SKM-1 treated with dmso at 0.1 percent for 144 hours (cell line): ENCODE data around the gene TRMT11.
"Not testable (repeated sequence)": the region's sequence is repeated elsewhere in the genome, so short reads cannot be mapped to it uniquely, and the experiment has no call there.

ENCODE experiments used
- DNase-seq: peaks from one replicate; lab custom pipeline; 2025; ENCODE audit not compliant: unreplicated experiment; lab: John Stamatoyannopoulos, UW

The TRMT11 gene

DNA sequence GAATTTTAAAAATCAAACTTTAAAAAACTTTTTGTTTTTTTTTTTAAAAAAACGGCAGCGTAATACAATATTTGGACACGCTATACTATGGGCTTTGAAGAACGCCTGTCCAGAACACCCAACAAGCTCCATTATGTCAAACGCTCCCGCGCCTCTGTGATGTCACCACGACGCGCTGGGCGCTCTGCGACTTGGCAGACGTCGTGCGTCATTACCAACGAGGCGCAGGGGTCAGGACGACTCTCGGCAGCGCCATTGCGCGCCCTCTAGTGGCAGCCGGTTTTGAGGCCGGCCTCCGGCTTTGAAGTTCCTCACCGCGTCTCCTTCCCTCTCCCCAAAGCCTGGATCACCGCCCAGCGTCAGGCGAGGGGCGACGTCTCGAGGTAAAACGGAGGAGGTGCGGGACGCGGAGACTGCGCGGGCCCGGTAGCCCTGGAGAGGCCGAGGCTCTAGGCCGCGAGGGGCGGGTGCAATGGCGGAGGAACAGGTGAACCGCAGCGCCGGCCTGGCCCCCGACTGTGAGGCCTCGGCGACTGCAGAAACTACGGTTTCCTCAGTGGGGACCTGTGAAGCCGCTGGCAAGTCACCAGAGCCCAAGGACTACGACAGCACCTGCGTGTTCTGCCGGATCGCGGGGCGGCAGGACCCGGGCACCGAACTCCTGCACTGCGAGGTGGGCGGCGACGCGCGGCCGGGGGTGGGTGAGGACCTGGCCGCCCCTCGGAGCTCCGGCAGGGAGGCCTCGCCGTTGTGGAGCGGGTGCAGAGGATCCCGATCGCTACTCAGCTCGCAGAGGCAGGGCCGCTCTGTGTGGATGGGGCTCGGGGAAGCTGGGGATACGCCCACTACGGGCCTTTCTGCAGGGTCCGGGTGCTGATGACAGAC, 29.6 kb upstream of the TRMT11 start, which contains the start of gene HINT3:
Gene HINT3 (plus strand): TSS at position 265 of the 885 bp plus-strand sequence. CDS start 208 bp downstream, at position 473.
- peak; percentile 95 for DNase-seq

DNA sequence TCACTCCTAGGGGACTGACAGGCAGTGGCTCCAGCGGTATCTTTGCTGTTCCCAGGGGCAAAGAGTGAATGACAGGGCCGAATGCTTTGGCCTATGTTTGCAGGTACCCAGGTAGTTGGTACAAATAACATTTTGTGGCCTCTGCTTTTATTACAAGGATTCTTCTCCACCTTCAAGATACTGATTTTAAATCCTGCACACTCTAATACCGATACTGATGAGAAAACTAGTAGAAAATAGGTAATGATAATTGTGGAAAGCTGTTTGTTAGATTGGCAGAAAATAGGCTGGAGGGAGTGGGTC, 29.0 kb upstream of the TRMT11 start:
- no peak for DNase-seq

DNA sequence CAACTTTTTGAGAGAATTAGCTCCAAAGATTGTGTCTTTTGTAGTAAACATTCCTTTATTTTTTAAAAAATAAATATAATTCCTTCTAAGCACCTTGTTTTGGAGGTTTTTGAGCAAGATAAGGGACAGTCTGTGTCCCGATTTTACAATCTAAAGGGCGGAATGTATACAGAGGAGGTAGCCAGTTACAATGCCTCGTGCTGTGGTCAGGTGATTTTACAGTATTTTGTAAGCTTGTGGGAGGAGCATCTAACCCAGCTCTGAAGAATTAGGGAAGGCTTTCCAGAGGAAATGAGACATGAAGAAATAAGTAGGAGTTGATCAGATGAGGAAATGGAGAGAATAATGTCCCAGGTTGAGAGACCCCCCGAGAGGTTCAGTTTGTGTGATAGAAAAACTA, 28.5 kb upstream of the TRMT11 start:
- peak; percentile 54 for DNase-seq

GRCh38 chr6:125959041-125959440, 27.3 kb upstream of the TRMT11 start:
- DNase-seq: no peak

DNA sequence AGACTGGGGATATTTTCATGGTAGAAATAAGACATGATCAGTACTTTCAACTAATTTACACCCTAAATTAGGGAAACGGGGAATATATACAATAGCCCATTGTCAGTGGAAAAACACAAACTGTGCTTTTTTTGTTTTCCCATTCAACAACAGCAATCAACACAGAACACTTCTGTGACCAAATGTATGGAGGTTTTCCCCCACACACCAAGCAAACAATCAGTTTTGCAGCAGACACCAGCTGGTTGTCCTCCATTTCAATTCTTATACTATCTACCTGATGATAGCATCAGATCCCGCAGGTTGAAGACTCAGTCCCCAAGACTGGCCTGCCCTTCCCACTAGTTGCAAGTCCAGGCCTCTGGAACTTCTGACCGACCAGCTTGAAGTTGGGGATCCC, 25.2 kb upstream of the TRMT11 start:
- DNase-seq: no peak

DNA sequence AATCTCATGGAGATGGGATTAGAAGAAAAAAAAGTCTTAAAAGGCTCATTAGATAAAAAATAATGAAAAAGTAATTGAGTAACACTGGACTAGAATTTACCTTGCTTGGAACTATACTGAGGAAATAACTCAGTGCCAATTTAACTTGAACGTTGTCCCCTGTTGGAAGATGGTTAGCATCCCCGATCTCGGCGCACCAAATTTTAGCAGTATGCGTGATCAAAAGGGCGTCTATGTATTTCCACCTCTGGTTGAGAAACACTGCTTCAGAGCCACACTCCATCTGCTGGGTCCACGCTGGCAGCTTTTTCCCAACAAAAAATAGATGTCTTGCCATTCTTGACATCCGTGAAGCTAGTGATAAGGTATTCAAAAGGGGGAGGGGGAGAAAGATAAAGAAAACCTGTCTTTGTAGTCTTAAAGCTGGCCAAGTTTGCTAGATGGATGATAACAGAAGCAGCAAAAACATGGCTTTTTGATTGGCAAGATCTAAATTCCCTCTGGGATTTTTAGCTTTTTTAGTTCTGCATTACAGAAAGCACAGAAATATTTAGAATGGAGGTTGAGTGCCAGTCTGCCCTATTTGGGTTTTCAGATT, 23.3 kb upstream of the TRMT11 start:
- DNase-seq: no peak

DNA sequence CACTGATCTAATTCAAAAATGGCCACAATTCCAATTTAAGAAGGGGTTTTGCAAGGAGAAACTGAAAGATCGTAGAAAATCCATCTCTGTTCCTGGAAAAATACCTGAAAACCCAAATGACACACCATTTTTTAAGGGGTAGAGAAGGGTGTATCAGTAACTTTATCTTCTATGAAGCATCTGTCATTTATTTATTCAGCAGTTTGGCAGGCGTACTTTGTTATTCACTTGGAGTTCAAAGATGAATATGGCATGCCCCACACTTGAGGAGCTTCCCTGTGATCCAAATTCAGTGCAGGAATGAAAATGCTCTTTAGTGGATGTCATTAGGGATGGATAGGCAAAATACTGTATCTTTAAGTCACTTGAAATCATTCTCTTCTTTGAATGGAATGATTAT, 22.5 kb upstream of the TRMT11 start:
- no peak for DNase-seq

DNA sequence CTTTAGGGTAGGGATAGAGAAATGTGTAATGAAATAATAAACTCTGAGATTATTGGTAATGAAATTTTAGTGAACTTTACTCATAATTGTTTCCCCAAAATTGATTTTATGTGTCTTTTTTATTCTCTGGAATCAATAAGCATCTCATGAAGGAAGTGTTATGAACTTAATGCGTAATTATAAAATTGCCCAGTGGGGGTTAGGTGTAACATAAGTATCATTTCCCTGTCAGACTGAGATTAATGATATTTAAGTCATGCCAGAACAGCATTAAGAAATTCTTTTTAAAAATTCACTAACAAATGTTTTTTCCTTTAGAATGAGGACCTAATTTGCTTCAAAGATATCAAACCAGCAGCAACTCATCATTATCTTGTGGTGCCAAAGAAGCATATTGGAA, 19.8 kb upstream of the TRMT11 start:
- no peak for DNase-seq

- no peak for DNase-seq
Observed at GRCh38 chr6:125968493-125968892, 17.8 kb upstream of the TRMT11 start.

DNA sequence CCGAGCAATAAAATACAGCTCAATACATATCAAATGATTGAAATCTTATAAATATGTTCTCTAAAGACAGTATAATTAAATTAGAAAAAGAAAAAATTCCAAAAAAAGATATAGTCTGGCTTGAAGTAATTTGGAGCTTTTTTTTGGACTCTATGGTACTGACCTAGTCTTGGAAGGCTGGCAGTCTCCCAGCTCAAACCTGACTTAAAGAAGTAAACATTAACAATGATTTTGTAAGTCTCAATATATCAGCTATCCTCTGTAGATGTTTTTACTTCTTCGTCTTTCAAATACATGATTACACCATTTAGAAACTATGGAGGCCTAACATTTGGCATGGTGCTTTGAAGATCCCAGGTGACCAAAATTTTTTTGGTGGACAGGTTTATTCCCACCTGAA, 15.6 kb upstream of the TRMT11 start:
- DNase-seq: no peak

- not testable (repeated sequence) for DNase-seq
Observed at GRCh38 chr6:125972478-125972877, 13.9 kb upstream of the TRMT11 start.

DNA sequence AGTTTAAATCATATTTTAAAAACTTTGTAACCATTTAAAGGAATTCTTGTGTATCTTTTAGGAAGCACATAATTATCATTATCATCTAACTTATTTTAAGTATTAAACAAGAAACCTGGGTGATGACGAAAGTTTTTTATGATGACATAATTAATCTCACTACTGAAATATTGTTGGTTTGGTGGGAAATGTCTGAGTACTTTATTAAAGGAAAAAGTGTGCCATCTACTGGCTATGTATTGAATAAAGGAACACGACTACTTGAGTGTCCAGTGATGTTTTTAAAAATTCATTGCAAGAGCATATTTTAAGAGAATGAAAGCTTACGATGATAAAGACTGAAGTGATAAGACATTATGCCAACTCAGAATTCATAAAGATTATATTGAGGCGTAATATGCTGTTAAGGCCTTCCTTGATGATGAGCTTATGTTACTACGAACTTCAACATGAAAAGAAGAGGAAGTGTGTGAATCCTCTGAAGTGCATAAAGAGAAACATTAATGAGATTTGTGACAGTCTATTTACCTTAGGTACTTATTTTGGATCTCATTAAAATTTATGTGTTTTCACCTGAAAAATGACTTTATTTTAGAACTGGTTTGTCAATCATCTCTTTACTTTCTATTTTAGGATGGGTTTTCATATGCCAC, 12.0 kb upstream of the TRMT11 start:
- DNase-seq: peak; percentile 37

- DNase-seq: no peak
Observed at GRCh38 chr6:125979101-125979500, 7.2 kb upstream of the TRMT11 start.

GRCh38 chr6:125981571-125982185, 4.7 kb upstream of the TRMT11 start:
- no peak for DNase-seq

DNA sequence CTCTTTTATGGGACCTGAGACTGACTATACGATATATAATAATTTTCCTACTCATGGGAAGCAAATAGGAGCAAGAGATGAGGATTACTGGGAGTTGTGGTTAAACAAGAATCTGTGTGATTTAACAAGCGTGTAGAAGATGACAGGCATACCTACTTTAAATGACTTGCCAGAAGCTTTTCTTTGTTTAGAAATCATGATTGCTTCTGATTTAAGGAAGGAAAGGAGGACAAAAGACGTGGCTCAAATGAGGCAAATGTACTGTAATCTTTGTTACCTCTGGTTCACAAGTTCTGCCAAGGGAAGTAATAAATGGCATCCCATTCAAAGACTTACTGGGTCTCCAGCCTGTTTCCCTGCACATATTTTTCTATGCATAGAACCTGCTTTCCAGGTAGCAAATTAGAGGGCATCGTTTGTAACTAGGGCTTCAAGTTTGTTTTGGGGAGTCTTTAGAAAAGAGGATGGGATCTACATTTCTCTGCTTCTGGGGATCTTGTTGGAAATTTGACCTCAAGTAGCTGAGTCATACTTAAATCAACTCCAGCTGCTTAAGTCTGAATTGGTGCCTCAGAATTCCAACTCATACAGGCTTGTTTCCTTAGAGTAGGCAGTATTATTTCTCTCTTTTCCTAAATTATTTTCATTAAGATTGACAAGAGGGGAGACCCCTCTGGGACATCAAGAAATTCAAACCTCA, 2.9 kb upstream of the TRMT11 start:
- no peak for DNase-seq

DNA sequence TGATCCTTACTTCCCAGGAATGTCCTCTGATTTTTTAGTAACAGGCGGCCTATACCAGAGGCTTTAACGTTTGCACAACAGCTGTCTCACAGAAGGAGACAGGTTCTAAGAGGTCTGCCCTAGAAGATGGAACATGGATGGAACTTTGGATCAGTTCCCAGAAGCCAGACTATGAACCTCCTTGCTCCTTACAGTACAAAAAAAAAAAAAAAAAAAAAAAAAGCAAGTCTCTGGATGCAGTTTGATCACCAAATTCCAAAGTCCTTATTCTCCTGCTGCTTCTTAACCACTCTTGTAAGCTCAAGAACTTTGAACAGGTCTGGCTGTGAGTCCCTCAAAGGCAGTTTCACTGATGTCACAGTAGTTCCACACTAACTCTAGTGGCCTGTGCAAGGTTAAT, 2.0 kb upstream of the TRMT11 start:
- no peak for DNase-seq

DNA sequence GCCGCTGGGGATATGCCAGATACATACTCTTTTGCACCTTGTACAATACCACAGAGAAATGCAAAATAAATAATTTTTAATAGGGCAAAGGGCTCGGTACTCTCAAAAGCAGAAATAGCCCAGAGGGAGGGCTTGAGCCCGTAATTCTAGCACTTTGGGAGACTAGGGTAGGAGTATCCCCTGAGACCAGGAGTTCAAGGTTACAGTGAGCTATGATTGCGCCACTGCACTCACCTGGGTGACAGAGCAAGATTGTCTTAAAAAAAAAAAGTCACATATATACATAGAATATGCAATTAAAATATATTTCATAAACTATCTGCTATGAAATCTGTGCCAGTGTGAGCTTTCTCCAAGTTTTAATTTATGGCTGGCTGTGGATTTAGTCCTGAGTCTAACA, 818 bp upstream of the TRMT11 start:
- no peak for DNase-seq

- peak; percentile 53 for DNase-seq
Observed at GRCh38 chr6:125985979-125986300, 400 bp upstream of the TRMT11 start.

GRCh38 chr6:125987026-125987617, 782 bp downstream of the TRMT11 start:
- peak; percentile 31 for DNase-seq

DNA sequence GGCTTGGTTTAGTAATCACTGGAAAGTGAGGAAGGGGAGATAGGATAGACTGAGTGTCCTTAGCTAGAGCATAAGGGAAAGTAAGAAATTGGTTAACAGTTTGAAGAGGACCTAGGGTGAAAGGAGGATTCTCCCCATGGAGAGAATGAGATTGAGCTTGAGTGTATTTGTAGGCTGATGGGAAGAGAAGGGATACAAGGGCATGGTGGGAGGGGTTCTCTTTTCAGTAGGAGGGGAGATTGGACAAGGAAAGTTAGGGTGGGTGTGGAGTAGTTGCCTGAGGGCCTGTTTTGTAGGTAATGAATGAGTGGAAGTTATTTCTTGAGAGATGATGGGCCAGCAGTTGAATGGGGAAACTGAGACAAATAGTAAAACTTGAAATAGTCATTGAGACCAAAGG, 1.9 kb downstream of the TRMT11 start:
- no peak for DNase-seq

DNA sequence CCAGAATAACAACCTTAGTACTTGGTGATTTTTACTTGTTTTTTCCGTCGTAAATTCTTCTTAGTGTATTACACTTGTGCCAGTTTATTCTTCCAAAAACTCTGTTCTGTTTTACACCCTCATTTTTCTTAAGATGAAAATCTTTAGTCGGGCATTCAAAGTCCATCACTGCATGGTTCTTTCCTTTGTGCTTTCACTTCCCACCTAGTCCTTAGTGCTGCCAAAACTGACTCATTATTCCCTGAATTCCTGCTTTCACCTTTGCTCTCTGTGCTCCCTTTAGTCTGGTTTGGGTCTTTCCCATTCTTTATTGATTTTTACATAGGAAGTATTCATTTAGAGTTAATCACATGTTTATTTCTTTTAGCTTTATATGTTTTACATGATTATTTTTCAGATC, 3.3 kb downstream of the TRMT11 start:
- no peak for DNase-seq
